SK-N-SH (cell line): ENCODE data around the gene TGFA.

Experiments used
- TF ChIP-seq, protein P1 (sequence below): fragments of 200-600 bp; sonication (generic); IDR thresholded peaks from 2 replicates; pipeline ENCODE4 v1.6.1; 2017; ENCODE audit warnings: antibody characterized with exemption, mild to moderate bottlenecking, moderate library complexity
- TF ChIP-seq, protein P2 (sequence below): fragments of 150-350 bp; IDR thresholded peaks from 2 replicates; pipeline ENCODE4 v1.6.1; 2016; ENCODE audit warnings: mild to moderate bottlenecking, low read depth, low read length

GRCh38 chr2:70458661-70459060, 95.0 kb downstream of the TGFA start:
- TF ChIP-seq, protein P1, sequence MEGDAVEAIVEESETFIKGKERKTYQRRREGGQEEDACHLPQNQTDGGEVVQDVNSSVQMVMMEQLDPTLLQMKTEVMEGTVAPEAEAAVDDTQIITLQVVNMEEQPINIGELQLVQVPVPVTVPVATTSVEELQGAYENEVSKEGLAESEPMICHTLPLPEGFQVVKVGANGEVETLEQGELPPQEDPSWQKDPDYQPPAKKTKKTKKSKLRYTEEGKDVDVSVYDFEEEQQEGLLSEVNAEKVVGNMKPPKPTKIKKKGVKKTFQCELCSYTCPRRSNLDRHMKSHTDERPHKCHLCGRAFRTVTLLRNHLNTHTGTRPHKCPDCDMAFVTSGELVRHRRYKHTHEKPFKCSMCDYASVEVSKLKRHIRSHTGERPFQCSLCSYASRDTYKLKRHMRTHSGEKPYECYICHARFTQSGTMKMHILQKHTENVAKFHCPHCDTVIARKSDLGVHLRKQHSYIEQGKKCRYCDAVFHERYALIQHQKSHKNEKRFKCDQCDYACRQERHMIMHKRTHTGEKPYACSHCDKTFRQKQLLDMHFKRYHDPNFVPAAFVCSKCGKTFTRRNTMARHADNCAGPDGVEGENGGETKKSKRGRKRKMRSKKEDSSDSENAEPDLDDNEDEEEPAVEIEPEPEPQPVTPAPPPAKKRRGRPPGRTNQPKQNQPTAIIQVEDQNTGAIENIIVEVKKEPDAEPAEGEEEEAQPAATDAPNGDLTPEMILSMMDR, result no peak
- TF ChIP-seq, protein P2, sequence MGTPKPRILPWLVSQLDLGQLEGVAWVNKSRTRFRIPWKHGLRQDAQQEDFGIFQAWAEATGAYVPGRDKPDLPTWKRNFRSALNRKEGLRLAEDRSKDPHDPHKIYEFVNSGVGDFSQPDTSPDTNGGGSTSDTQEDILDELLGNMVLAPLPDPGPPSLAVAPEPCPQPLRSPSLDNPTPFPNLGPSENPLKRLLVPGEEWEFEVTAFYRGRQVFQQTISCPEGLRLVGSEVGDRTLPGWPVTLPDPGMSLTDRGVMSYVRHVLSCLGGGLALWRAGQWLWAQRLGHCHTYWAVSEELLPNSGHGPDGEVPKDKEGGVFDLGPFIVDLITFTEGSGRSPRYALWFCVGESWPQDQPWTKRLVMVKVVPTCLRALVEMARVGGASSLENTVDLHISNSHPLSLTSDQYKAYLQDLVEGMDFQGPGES, result no peak
